HG03103 (cell line): ENCODE measurements around the gene RNASE1.
"Not testable (repeated sequence)": the region's sequence is repeated elsewhere in the genome, so short reads cannot be mapped to it uniquely, and the experiment has no call there.

Experiments
- ATAC-seq: cut with Tn5 transposase; IDR thresholded peaks from one replicate; pipeline ENCODE4 v1.9.1; 2021; ENCODE audit warnings: low read depth; ENCODE audit not compliant: unreplicated experiment

The RNASE1 gene

GRCh38 chr14:20802341-20803084 is at the start of gene RNASE1:
Gene RNASE1, minus strand, starts transcription at chr14:20802844. Its CDS starts 776 bp downstream, at chr14:20802068.
- ATAC-seq, result no peak

- ATAC-seq, result no peak
Measured at GRCh38 chr14:20848955-20849570, 46.4 kb upstream of the RNASE1 start.

DNA sequence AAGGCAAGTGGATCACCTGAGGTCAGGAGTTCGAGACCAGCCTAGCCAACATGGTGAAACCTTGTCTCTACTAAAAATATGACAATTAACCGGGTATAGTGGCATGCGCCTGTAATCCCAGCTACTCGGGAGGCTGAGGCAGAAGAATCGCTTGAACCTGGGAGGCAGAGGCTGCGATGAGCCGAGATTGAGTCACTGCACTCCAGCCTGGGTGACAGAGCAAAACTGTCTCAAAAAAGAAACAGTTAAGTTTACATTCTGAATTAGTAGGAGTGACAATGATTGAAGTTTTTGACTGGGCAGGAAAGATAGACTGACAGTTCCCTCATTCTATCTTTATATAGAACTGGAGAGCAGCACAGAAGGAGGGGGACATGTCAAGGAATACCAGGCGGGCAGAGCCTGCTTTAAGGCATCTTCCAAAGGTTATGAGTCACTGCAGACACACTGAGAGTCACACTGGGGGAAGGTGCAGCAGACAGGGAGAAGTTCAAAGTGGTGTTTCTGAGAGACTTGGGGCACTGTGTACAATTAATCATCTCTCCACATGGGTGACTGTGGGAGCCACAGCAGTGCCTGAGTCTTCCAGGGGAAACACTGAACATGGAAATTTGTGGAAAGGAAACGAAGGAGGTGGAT is 45.8 kb upstream of the RNASE1 start:
- ATAC-seq, result no peak

GRCh38 chr14:20846560-20846959 is 43.9 kb upstream of the RNASE1 start:
- ATAC-seq, result no peak

- ATAC-seq, result no peak
Measured at GRCh38 chr14:20841096-20841495, 38.5 kb upstream of the RNASE1 start.

DNA sequence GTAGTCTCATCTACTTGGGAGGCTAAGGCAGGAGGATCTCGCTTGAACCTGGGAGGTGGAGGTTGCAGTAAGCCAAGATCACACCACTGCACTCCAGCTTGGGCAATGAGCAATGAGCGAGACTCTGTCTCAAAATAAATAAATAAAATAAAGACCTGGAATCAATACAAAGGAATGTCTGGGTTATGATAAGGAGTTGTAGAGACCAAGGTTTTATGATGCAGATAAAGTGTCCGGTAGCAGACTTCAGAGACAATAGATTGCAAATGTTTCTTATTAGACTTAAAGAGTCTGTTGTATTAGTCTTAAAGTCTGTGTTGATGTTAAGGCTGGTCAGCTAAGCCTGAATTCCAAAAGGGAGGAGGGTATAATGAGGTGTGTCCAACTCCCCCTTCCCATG is 35.2 kb upstream of the RNASE1 start:
- ATAC-seq, result no peak

GRCh38 chr14:20836668-20837338 is 34.2 kb upstream of the RNASE1 start:
- no peak for ATAC-seq

GRCh38 chr14:20834899-20835298 is 32.3 kb upstream of the RNASE1 start:
- no peak for ATAC-seq

DNA sequence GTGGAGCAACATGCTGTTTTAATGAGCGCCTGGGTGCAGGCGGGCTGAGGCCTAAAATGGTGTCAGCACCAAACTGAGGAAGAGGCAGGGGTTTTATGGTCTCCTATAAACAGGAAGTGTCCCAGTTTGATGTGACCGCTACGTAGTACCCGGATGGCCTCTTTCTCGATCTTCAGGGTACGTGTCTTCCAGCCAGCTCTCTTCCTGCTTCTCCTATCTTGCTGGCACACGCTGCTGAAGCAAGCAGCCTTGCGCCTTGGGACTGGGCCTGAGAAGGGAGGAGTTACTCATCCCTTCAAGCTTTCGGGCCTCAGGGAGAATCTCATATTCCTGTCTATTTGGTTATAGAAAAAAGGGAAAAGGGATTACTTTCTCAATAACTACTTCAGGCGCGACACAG is 28.2 kb upstream of the RNASE1 start:
- ATAC-seq, result no peak

GRCh38 chr14:20828024-20828694 is 25.5 kb upstream of the RNASE1 start:
- ATAC-seq, result not testable (repeated sequence)

- ATAC-seq, result no peak
Measured at GRCh38 chr14:20827326-20827725, 24.7 kb upstream of the RNASE1 start.

DNA sequence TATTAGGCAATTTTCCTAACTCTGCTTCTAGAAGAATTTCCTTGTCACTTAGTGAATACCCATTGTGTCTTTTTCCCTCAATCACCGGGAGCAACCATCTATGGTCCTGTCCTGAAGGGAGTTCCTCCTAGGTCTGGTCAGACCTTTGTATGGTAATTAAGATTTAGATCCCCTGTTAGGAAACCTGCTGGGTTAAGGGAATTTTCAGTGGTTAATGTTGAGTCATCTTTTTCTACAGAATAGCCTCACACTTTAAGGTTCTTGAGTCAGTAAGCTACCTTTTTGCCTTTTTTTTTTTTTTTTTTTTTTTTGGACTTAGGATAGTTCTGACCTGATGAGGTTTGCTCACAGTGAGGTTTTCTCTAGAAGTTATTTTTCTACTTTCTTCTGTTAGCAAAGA is 24.0 kb upstream of the RNASE1 start:
- ATAC-seq, result not testable (repeated sequence)

- ATAC-seq, result no peak
Measured at GRCh38 chr14:20823859-20824258, 21.2 kb upstream of the RNASE1 start.

- ATAC-seq, result not testable (repeated sequence)
Measured at GRCh38 chr14:20821521-20822108, 19.0 kb upstream of the RNASE1 start.

DNA sequence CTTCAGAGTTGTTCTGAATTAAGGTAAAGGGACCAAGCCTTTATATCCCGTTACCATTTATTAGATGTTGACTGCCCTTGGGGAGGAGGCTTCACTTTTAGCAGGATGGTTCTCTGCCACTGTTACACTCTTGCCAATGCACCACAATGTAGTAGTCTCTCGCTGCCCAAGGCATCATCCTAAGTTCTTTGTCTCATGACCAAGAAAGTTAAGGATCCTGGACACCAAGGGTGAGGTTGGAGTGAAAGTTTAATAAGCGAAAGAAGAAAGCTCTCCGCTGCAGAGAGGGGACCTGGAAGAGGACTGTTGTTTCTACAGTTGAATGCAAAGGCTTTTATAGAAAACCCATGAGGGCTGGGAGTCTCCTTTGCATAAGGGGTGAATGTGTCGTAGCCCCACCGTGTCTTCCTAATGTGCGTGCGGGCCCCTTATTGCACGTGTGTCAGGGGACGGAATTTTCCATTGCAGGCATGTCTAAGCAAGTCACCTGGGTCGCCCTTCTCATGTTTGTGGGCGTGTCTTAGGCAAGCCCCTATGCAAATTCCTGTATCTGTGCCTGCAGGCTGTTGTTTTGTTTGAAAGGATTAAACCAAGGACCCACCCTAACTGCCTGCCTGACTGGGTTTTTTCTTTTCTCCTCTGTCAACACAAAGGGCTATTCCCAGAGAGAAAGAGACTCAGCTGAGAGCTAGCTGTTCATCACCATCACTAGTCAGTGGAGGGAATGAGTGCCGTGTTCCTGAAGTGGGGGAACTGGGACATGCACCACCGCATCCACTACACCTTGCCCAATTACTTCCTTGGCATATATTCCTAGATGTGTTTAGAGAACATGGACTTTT is 17.6 kb upstream of the RNASE1 start:
- ATAC-seq, result no peak

- no peak for ATAC-seq
Measured at GRCh38 chr14:20818861-20819260, 16.2 kb upstream of the RNASE1 start.

DNA sequence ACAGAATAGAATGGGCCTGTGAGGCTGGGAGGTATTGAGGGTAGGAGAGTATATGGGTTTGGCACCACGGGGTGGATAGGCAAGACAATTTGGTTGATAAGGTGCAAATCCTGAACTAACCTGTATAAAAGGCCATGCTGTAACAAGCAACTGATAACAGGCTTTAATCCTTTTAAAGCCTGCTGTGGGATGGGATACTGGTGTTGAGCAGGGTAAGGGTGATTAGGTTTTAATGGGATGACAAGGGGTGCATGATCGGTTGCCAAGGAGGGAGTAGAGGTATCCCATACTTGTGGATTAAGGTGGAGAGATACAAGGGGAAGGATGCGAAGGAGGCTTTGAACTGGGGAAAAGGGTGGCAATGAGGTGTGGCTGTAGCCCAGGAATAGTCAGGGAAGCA is 13.3 kb upstream of the RNASE1 start:
- not testable (repeated sequence) for ATAC-seq

DNA sequence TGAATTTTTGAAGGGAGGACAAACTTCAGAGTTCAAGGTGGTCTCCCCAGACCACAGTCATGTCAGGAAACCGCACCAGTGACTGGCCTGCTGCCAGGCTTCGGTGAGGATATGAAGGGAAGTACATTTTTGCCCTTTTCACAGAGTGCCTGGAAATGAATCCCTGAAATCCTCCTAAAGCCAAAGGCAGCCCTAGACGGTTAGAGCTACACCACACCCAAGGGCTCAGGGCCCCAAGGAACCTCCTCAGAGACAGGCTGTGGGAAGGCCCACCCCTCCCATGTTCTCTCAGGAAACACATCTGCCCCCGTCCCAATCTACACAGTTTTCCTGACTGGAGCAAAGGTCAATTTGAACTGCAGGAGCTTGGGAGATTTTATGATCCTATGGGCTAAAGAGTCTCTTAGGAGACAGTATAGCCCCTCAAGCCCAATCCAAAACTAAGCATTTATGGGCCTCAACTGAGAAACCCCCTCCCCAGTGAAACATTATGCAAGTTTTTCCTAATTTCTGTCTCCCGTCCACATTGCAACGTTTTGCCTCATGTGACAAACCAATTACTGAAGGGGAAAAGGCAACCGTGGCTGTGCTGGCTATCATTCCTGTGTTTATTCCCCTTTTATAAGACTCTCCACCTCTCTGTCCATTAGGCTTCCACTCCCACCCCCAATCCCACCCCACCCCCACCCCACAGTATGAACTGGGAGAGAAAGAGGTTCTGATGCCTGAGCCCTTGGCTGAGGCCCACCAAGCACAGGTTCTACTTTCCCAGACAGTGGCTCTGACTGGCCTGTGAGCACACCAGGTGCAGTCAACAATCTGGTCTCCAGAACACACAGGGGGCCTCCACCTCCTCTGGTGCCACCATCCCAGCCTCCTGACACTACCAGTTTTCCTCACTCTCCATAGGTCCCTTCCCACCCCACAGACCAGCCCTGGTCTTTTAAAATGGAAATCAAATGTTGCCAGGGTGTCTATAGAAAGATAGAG is 9.6 kb upstream of the RNASE1 start:
- no peak for ATAC-seq
